K562 (cell line): Measurements from ENCODE around the gene ZBP1. TPM values are rescaled to one million over a fixed set of nuclear protein-coding genes. Genes with fewer than 3 reads are reported as not detected.

ENCODE experiments used
- ATAC-seq: fragments of 200-7000 bp; cut with Tn5 transposase; 3 replicates; pipeline ENCODE4 v1.9.1; 2020; ENCODE audit warnings: moderate library complexity
- BruUV-seq: library from RNA; stranded (reverse); fragments of 400-500 nt; replicated peaks from 2 replicates; lab custom pipeline; 2021; lab: Mats Ljungman, UMichigan
- CTCF ChIA-PET: fragments of 300-600 bp; formaldehyde crosslinking; extraction: SDS; loops from one replicate; lab custom pipeline; 2021; ENCODE audit warnings: low intra/inter-chr PET ratio; lab: Yijun Ruan, JAX
- POLR2A ChIA-PET: fragments of 300-600, 350-650 bp; sonication (Branson Sonifier 250); formaldehyde crosslinking; extraction: SDS; loops from one replicate; lab custom pipeline; 2021; ENCODE audit warnings: antibody characterized with exemption, inconsistent platforms; lab: Yijun Ruan, JAX
- DNase-seq, 4 experiments: peaks; one replicate each; pipeline versions ENCODE4 v3.0.0 to v3.0.0-alpha.2; 2011 to 2018; ENCODE audit warnings: low spot score in 3 of 4, mixed read lengths in 3 of 4; ENCODE audit errors: extremely low read depth in 1 of 4
- FAIRE-seq: peaks from 2 replicates; lab custom pipeline; 2011; peaks lifted over from hg19 to GRCh38; lab: Jason Lieb, UNC
- H2AFZ ChIP-seq: 2 replicates; pipeline ENCODE4 v1.6.0; 2011; ENCODE audit warnings: low read depth, low read length, control low read depth, inconsistent platforms
- H3K27ac ChIP-seq: fragments of 200-600 bp; 3 replicates; pipeline ENCODE4 v1.8.0; 2011; ENCODE audit warnings: low read depth, mild to moderate bottlenecking, control low read depth, inconsistent platforms, low read length, moderate library complexity, mixed read lengths; ENCODE audit errors: extremely low read depth
- H3K27me3 ChIP-seq, 2 experiments: fragments of 300-600 bp in 1 of 2; 2 replicates in 1 of 2; 3 replicates in 1 of 2; pipeline versions ENCODE4 v1.6.0 to v1.8.0; 2011; ENCODE audit warnings: inconsistent platforms in 2 of 2, low read length in 2 of 2, mild to moderate bottlenecking in 1 of 2, mixed read lengths in 1 of 2, moderate library complexity in 1 of 2; ENCODE audit not compliant: control insufficient read depth in 2 of 2, insufficient read depth in 2 of 2
- H3K36me3 ChIP-seq: fragments of 300-600 bp; 3 replicates; pipeline ENCODE4 v1.8.0; 2011; ENCODE audit warnings: mild to moderate bottlenecking, low read length, inconsistent platforms; ENCODE audit not compliant: control insufficient read depth, insufficient read depth
- H3K4me1 ChIP-seq, 2 experiments: fragments of 200-600 bp in 1 of 2; replicated peaks in 1 of 2; 2 replicates in 1 of 2; 3 replicates in 1 of 2; pipeline versions ENCODE4 v1.5.1 to v1.8.0; 2011; ENCODE audit warnings: inconsistent platforms in 2 of 2, low read length in 2 of 2, mild to moderate bottlenecking in 1 of 2, mixed read lengths in 1 of 2, moderate library complexity in 1 of 2; ENCODE audit not compliant: control insufficient read depth in 2 of 2, insufficient read depth in 2 of 2
- H3K4me2 ChIP-seq: 2 replicates; pipeline ENCODE4 v1.6.1; 2011; ENCODE audit warnings: low read length, control low read depth, inconsistent platforms, mixed read lengths; ENCODE audit not compliant: insufficient read depth
- H3K4me3 ChIP-seq: fragments of 200-600 bp; sonication (generic), shearing (Covaris generic); 2 replicates; pipeline ENCODE4 v1.5.1; 2016; ENCODE audit warnings: control low read depth, inconsistent platforms
- H3K79me2 ChIP-seq: fragments of 200-600 bp; 3 replicates; pipeline ENCODE4 v1.8.0; 2011; ENCODE audit warnings: low read length, inconsistent platforms; ENCODE audit not compliant: control insufficient read depth, insufficient read depth
- H3K9ac ChIP-seq, 2 experiments: 2 replicates each; pipeline versions ENCODE4 v1.6.0 to v1.6.1; 2011; ENCODE audit warnings: low read depth in 2 of 2, low read length in 2 of 2, control low read depth in 1 of 2, inconsistent platforms in 1 of 2, mild to moderate bottlenecking in 1 of 2, mixed read lengths in 1 of 2; ENCODE audit not compliant: insufficient read depth in 1 of 2
- H3K9me1 ChIP-seq: one replicate; pipeline ENCODE4 v1.6.0; 2011; ENCODE audit warnings: inconsistent platforms, mild to moderate bottlenecking, low read length, moderate library complexity; ENCODE audit not compliant: control insufficient read depth, insufficient read depth
- H3K9me3 ChIP-seq: replicated peaks from 2 replicates; pipeline ENCODE4 v1.5.1; 2011; ENCODE audit warnings: low read depth, low read length, inconsistent platforms; ENCODE audit not compliant: control insufficient read depth, insufficient read depth
- H4K20me1 ChIP-seq: replicated peaks from 2 replicates; pipeline ENCODE4 v1.6.1; 2011; ENCODE audit warnings: low read length, inconsistent platforms, mixed read lengths; ENCODE audit not compliant: control insufficient read depth, insufficient read depth
- BCL6 ChIP-seq: fragments of 250-450 bp; sonication (Bioruptor Pico); IDR thresholded peaks from 2 replicates; pipeline ENCODE4 v1.4.0; 2020
- CTCF ChIP-seq, 3 experiments: IDR thresholded peaks in 2 of 3; conservative IDR thresholded peaks in 1 of 3; 2 replicates each; pipeline ENCODE4 v1.5.1; 2011 to 2012; ENCODE audit warnings: low read length in 3 of 3, mild to moderate bottlenecking in 3 of 3, control low read depth in 2 of 3, improper control_type of control experiment in 1 of 3, inconsistent platforms in 1 of 3, low read depth in 1 of 3, mixed read lengths in 1 of 3, moderate library complexity in 1 of 3; ENCODE audit not compliant: insufficient read depth in 2 of 3
- GATAD2A ChIP-seq: fragments of 450-650 bp; IDR thresholded peaks from 2 replicates; pipeline ENCODE4 v1.6.1; 2017
- HCFC1 ChIP-seq: IDR thresholded peaks from 2 replicates; pipeline ENCODE4 v1.6.1; 2012; ENCODE audit warnings: low read depth, low read length, improper control_type of control experiment
- MTA2 ChIP-seq: fragments of 450-650 bp; IDR thresholded peaks from 2 replicates; pipeline ENCODE4 v1.6.1; 2016; ENCODE audit warnings: low read depth
- PCBP1 ChIP-seq: fragments of 200-400 bp; formaldehyde crosslinking; IDR thresholded peaks from 2 replicates; pipeline ENCODE4 v1.6.1; 2018; ENCODE audit warnings: mild to moderate bottlenecking, low read depth, low read length; ENCODE audit not compliant: poor library complexity, severe bottlenecking
- RAD21 ChIP-seq, 2 experiments: fragments of 250-450 bp in 1 of 2; fragments of 450-650 bp in 1 of 2; sonication (Bioruptor Pico) in 1 of 2; formaldehyde crosslinking in 1 of 2; IDR thresholded peaks in 1 of 2; conservative IDR thresholded peaks in 1 of 2; 2 replicates each; pipeline versions ENCODE4 v1.4.0 to v1.8.0; 2020 to 2022; ENCODE audit warnings: mild to moderate bottlenecking in 2 of 2, moderate library complexity in 1 of 2
- RCOR1 ChIP-seq, 2 experiments: IDR thresholded peaks; 2 replicates each; pipeline ENCODE4 v1.6.1; 2012; ENCODE audit warnings: low read depth in 2 of 2, low read length in 2 of 2, borderline replicate concordance in 1 of 2, improper control_type of control experiment in 1 of 2
- REST ChIP-seq, 2 experiments: fragments of 450-650 bp; formaldehyde crosslinking in 1 of 2; IDR thresholded peaks; 2 replicates each; pipeline versions ENCODE4 v1.4.0 to v1.6.1; 2014 to 2020; ENCODE audit warnings: mild to moderate bottlenecking in 2 of 2, borderline replicate concordance in 1 of 2, low read depth in 1 of 2
- ZNF3 ChIP-seq: fragments of 250-450 bp; sonication (Bioruptor Pico); IDR thresholded peaks from 2 replicates; pipeline ENCODE4 v1.5.0; 2021; ENCODE audit warnings: mild to moderate bottlenecking, moderate library complexity
- WGBS: fragments of 100-300 bp; shearing (Covaris generic); methylation state at CpG from one replicate; pipeline ENCODE4 v1.1.6; 2016; ENCODE audit warnings: low coverage, mixed read lengths; ENCODE audit not compliant: insufficient coverage; ENCODE audit errors: missing lambda C conversion rate; 5-methylcytosine and 5-hydroxymethylcytosine counted together
- in situ Hi-C: fragments of 300-500 bp; cut with MboI; formaldehyde crosslinking; loops from 4 replicates; pipeline ENCODE4 v1.15.0; 2018; ENCODE audit warnings: inconsistent platforms, mixed read lengths
- intact Hi-C: fragments of 100-400 bp; cut with micrococcal nuclease; formaldehyde crosslinking; loops from 2 replicates; pipeline ENCODE4 v1.14.2; 2022
- polyA plus RNA-seq, 8 experiments: library from polyadenylated mRNA; depleted of rRNA in 4 of 8; stranded (reverse) in 5 of 8; unstranded in 3 of 8; fragments of >200 nt; fragmentation: Nextera tagmentation in 2 of 8; fragmentation: Illumina TruSeq in 1 of 8; extraction: Ambion mirVana in 2 of 8; extraction: Trizol in 1 of 8; gene quantifications; 2 replicates each; pipeline versions ENCODE4 v1.2.1 to v1.2.3, GENCODE V29; 2011 to 2014; ENCODE audit warnings: inconsistent platforms in 1 of 8, missing spikeins in 1 of 8
- total RNA-seq, 7 experiments: library from RNA; depleted of rRNA in 6 of 7; stranded (reverse); fragments of >200 nt in 6 of 7; fragmentation: Illumina TruSeq in 2 of 7; extraction: Trizol in 2 of 7; gene quantifications; 2 replicates each; pipeline versions ENCODE4 v1.2.1 to v1.2.3, GENCODE V29; 2011 to 2021; ENCODE audit warnings: low replicate concordance in 1 of 7

ZBP1 gene
- total and polyA plus RNA-seq, 9 of the 15 experiments (the other 6 are each of a cell fraction or from before 2014, with no cell fraction given): not detected

- Histone ChIP-seq H4K20me1 (no peaks in the 10 kb centered on the region), H3K79me2 (no peaks in the 10 kb centered on the region), H3K9me3 (peaks cover 3% of the 10 kb centered on the region; the same call in 1 of the 2 replicates), H3K27ac (no peak overlapping the region), H3K9ac (peak overlapping the region in 1 of 2 experiments; percentile 45; a peak in 1 of 4 replicates), H3K4me2 (no peak overlapping the region), H3K27me3 (peaks cover under 1 to 1% of the 10 kb centered on the region in 2 experiments; a peak in 1 of 5 replicates), H2AFZ (no peak overlapping the region), H3K4me3 (no peak overlapping the region), H3K4me1 (peaks cover 18 to 59% of the 10 kb centered on the region in 2 experiments; a peak in 4 of 5 replicates), H3K36me3 (no peaks in the 10 kb centered on the region), H3K9me1 (no peaks in the 10 kb centered on the region)
- ATAC-seq: peak; percentile 12
- no peak for FAIRE-seq
- no TSS peak for BruUV-seq
- intact Hi-C loops: no loop called here
- in situ Hi-C loops: loop anchor here (5.0 kb wide), 2 partner anchors 58 to 203 kb away; no protein-coding TSS in a partner anchor
- CTCF ChIA-PET: interaction anchor here (0.7 to 1.4 kb wide), 3 partner anchors 63 to 76 kb away, joined by 3 to 5 read pairs (median 5); no protein-coding TSS in a partner anchor
- 36% methylated on average over 18 of the region's 18 CpGs for WGBS
- DNase-seq: no peak
- POLR2A ChIA-PET: interaction anchor here (0.6 to 0.7 kb wide), 2 partner anchors 31 kb away, joined by 3 read pairs; no protein-coding TSS in a partner anchor
- TF ChIP-seq BCL6 (CRISPR knock-in tag): no peak
- no peak for TF ChIP-seq RCOR1 (IDR thresholded peaks at IDR 0.05; ENCODE audit: borderline replicate concordance in 1 of 2, low read depth in 2 of 2, low read length in 2 of 2)
- TF ChIP-seq HCFC1: no peak
- TF ChIP-seq ZNF3 (CRISPR knock-in tag): no peak
- TF ChIP-seq REST (IDR thresholded peaks at IDR 0.05; ENCODE audit: borderline replicate concordance): peak; percentile 43; the same call in 1 of the 2 replicates
- TF ChIP-seq REST (CRISPR knock-in tag; IDR thresholded peaks at IDR 0.05; ENCODE audit: low read depth): no peak
- TF ChIP-seq RAD21 (CRISPR knock-in tag; conservative IDR thresholded peaks at IDR 0.05 in 1 of 2, IDR thresholded peaks at IDR 0.05 in 1 of 2): peak in 1 of 2 experiments; percentile 41; a peak in 2 of 4 replicates
- TF ChIP-seq CTCF (IDR thresholded peaks at IDR 0.05 in 2 of 3, conservative IDR thresholded peaks at IDR 0.05 in 1 of 3; ENCODE audit: insufficient read depth in 2 of 3, low read depth in 1 of 3, low read length in 3 of 3): peak; percentile 28 to 49 (median 32); a peak in 4 of 6 replicates
- TF ChIP-seq GATAD2A: no peak
- TF ChIP-seq PCBP1: no peak
- no peak for TF ChIP-seq MTA2
Measured at GRCh38 chr20:57590485-57591288, 29.5 kb downstream of the ZBP1 start.
